K562 treated with DMSO at 1 percent for 48 hours (cell line): Measurements from ENCODE around the gene SLC25A6. TPM values are rescaled to one million over a fixed set of nuclear protein-coding genes. Genes with fewer than 3 reads are reported as not detected.

Source experiments
- total RNA-seq: library from RNA; unstranded; fragments of 300-600 nt; gene quantifications from 2 replicates; pipeline ENCODE4 v1.2.3, GENCODE V29; 2022; ENCODE audit warnings: low replicate concordance; ENCODE audit errors: extremely low read depth

SLC25A6 gene
- 193 TPM in 1 of 2 replicates, not detected in the other for total RNA-seq

DNA sequence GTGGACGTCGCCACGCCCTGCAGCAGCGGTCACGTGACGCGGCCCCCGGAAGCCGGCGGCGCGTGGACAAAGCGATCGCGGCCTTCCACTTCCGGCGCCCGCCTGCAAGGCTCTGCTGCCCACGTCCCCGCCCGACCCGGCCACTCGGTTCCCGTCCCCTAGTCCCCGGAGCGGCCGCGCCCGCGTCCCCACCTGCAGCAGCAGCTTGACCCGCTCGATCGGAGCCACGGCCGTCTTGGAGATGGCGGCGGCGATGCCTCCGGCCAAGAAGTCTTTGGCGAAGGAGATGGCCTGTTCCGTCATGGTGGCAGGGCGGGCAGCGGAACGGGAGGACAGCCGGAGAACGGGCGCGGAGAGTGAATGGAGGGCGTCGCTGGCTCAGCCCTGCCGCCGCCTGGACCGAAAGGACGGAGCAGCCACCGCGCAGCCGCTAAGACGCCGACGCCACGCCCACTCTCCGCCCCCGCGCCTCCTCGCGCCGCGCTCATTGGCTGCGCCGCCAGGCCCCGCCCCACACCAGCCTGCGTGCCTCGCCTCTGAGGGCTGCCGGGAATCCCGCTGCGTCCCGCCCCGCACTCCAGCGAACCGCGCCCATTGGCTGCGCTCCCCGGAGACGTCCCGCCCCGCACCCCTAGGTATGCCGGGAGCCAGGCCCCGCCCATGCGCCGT, at the start of gene SLC25A6:
SLC25A6 (minus strand) TSS at position 407 of the 669 bp plus-strand sequence; CDS start at position 303, 104 bp downstream.

GRCh38 chrX:1336331-1336943, 55.5 kb downstream of the SLC25A6 start, which contains the start of gene IL3RA:
Gene IL3RA, plus strand, starts transcription at chrX:1336785. Its CDS starts 4,981 bp downstream, at chrX:1341766.

Other genes with a start within 250 kb of the SLC25A6 start
- not detected in 2 replicates for gene CRLF2, start 179.5 kb downstream of the SLC25A6 start, total RNA-seq
- not detected in 2 replicates for gene CSF2RA, start 123.3 kb downstream of the SLC25A6 start, total RNA-seq
- gene IL3RA, start 55.3 kb downstream of the SLC25A6 start, total RNA-seq: not detected in 2 replicates
- not detected in 2 replicates for gene ASMTL, start 60.8 kb upstream of the SLC25A6 start, total RNA-seq
- gene P2RY8, start 145.1 kb upstream of the SLC25A6 start, total RNA-seq: not detected in 2 replicates
- gene AKAP17A, start 199.5 kb upstream of the SLC25A6 start, total RNA-seq: not detected in 2 replicates
- gene ASMT, start 222.9 kb upstream of the SLC25A6 start, total RNA-seq: not detected in 2 replicates